ENCODE results near the gene NELFA. TPM values are rescaled to one million over a fixed set of nuclear protein-coding genes. Genes with fewer than 3 reads are reported as not detected.

NELFA gene
- total and polyA plus RNA-seq, 4 donors, result 7.1 to 11.8 (median 9.3) TPM

DNA sequence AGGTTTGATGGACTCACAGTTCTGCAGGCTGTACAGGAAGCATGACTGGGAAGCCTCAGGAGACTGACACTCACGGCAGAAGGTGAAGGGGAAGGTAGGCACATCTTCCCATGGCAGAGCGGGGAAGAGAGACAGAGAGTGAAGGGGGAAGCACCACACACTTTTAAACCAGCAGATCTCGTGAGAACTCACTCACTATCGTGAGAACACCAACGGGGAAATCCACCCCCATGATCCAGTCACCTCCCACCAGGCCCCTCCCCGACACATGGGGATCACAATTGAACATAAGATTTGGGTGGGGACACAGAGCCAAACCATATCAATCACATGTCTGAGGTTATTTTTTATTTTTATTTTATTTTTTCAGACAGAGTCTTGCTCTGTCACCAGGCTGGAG is 45.4 kb upstream of the NELFA start:
- Histone ChIP-seq H3K27ac (ENCODE audit: low read depth in 1 of 2, low read length in 2 of 2) (no peak overlapping the region), H3K36me3 (ENCODE audit: control insufficient read depth in 4 of 4, insufficient read depth in 3 of 4, low read depth in 1 of 4, low read length in 3 of 4) (no peaks in the 10 kb centered on the region), H3K4me1 (ENCODE audit: control insufficient read depth in 4 of 4, insufficient read depth in 4 of 4, low read length in 3 of 4) (peaks cover 0 to 5% (median 2%) of the 10 kb centered on the region in 4 donors), H3K27me3 (ENCODE audit: control insufficient read depth in 4 of 4, insufficient read depth in 4 of 4, low read length in 3 of 4) (peaks cover 0 to 9% (median 5%) of the 10 kb centered on the region in 4 donors), H3K9ac (ENCODE audit: low read depth in 1 of 2, low read length in 2 of 2) (no peak overlapping the region), H3K4me3 (ENCODE audit: low read depth in 1 of 3, low read length in 3 of 3) (no peak overlapping the region), H3K9me3 (ENCODE audit: control insufficient read depth in 4 of 4, low read length in 3 of 4) (no peaks in the 10 kb centered on the region)
- 74% methylated on average over 6 of the region's 6 CpGs for WGBS
- DNase-seq (ENCODE audit: low spot score), result no peak
- no peak for TF ChIP-seq FOXA1 (IDR thresholded peaks at IDR 0.05)
- no peak for TF ChIP-seq RAD21 (IDR thresholded peaks at IDR 0.05)
- TF ChIP-seq TAF1 (conservative IDR thresholded peaks at IDR 0.05), result no peak
- no peak for TF ChIP-seq REST (IDR thresholded peaks at IDR 0.05)
- TF ChIP-seq YY1 (IDR thresholded peaks at IDR 0.05), result no peak
- no peak for TF ChIP-seq FOXA2 (IDR thresholded peaks at IDR 0.05)

- no peak overlapping the region for H3K4me3 ChIP-seq (ENCODE audit: low read depth in 1 of 3, low read length in 3 of 3)
- peaks cover 0 to 9% (median 1%) of the 10 kb centered on the region in 4 donors for H3K27me3 ChIP-seq (ENCODE audit: control insufficient read depth in 4 of 4, insufficient read depth in 4 of 4, low read length in 3 of 4)
- no peaks in the 10 kb centered on the region for H3K9me3 ChIP-seq (ENCODE audit: control insufficient read depth in 4 of 4, low read length in 3 of 4)
- peak; percentile 27 for DNase-seq (ENCODE audit: low spot score)
- TF ChIP-seq RXRA (IDR thresholded peaks at IDR 0.05) (no peak), NR2F2 (IDR thresholded peaks at IDR 0.05) (no peak), HNF4G (IDR thresholded peaks at IDR 0.05) (no peak), GABPA (IDR thresholded peaks at IDR 0.05 in 1 of 2, conservative IDR thresholded peaks at IDR 0.05 in 1 of 2) (no peak), SP1 (IDR thresholded peaks at IDR 0.05) (no peak), RAD21 (IDR thresholded peaks at IDR 0.05) (no peak), ATF3 (IDR thresholded peaks at IDR 0.05) (no peak), JUND (IDR thresholded peaks at IDR 0.05) (no peak), TAF1 (conservative IDR thresholded peaks at IDR 0.05) (no peak), REST (IDR thresholded peaks at IDR 0.05) (no peak), YY1 (IDR thresholded peaks at IDR 0.05) (no peak), CTCF (IDR thresholded peaks at IDR 0.05; ENCODE audit: low read depth, low read length, missing input control) (no peak)
- TF ChIP-seq, protein P1, sequence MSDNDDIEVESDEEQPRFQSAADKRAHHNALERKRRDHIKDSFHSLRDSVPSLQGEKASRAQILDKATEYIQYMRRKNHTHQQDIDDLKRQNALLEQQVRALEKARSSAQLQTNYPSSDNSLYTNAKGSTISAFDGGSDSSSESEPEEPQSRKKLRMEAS (IDR thresholded peaks at IDR 0.05), result no peak
- TF ChIP-seq, protein P2, sequence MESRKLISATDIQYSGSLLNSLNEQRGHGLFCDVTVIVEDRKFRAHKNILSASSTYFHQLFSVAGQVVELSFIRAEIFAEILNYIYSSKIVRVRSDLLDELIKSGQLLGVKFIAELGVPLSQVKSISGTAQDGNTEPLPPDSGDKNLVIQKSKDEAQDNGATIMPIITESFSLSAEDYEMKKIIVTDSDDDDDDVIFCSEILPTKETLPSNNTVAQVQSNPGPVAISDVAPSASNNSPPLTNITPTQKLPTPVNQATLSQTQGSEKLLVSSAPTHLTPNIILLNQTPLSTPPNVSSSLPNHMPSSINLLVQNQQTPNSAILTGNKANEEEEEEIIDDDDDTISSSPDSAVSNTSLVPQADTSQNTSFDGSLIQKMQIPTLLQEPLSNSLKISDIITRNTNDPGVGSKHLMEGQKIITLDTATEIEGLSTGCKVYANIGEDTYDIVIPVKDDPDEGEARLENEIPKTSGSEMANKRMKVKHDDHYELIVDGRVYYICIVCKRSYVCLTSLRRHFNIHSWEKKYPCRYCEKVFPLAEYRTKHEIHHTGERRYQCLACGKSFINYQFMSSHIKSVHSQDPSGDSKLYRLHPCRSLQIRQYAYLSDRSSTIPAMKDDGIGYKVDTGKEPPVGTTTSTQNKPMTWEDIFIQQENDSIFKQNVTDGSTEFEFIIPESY (IDR thresholded peaks at IDR 0.05), result no peak
- no peaks in the 10 kb centered on the region for H3K4me1 ChIP-seq (ENCODE audit: control insufficient read depth in 4 of 4, insufficient read depth in 4 of 4, low read length in 3 of 4)
- 73% methylated on average over 10 of the region's 10 CpGs for WGBS
- no peak overlapping the region for H3K27ac ChIP-seq (ENCODE audit: low read depth in 1 of 2, low read length in 2 of 2)
- no peaks in the 10 kb centered on the region for H3K36me3 ChIP-seq (ENCODE audit: control insufficient read depth in 4 of 4, insufficient read depth in 3 of 4, low read depth in 1 of 4, low read length in 3 of 4)
- no peak overlapping the region for H3K9ac ChIP-seq (ENCODE audit: low read depth in 1 of 2, low read length in 2 of 2)
These were observed 42.3 kb upstream of the NELFA start for GRCh38 chr4:2051086-2051485.
